GM21390 (cell line): Measurements from ENCODE around the gene KCTD5.
"Not testable (repeated sequence)": the region's sequence is repeated elsewhere in the genome, so short reads cannot be mapped to it uniquely, and the experiment has no call there.

Experiments used
- ATAC-seq: cut with Tn5 transposase; IDR thresholded peaks from one replicate; pipeline ENCODE4 v1.9.1; 2021; ENCODE audit not compliant: unreplicated experiment

KCTD5 gene

DNA sequence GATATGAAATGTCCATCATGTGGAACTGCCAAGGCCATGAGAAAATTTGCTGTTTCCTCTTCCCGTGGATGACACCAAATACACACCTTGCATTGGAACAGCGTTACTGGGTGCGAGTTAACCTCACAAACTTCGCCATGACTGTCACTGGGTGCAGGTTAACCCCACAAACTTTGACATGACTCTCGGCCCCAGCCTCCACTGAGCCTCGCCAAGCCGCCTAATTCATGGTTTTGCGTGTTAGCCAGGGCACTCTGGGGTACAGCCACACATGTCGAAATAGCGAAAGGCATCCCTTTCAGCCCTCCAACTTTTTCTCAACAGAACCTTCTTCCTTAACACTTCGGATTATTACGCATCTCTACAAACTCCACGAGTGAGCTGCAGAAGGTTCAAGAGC lies 10.6 kb upstream of the KCTD5 start:
- no peak for ATAC-seq

DNA sequence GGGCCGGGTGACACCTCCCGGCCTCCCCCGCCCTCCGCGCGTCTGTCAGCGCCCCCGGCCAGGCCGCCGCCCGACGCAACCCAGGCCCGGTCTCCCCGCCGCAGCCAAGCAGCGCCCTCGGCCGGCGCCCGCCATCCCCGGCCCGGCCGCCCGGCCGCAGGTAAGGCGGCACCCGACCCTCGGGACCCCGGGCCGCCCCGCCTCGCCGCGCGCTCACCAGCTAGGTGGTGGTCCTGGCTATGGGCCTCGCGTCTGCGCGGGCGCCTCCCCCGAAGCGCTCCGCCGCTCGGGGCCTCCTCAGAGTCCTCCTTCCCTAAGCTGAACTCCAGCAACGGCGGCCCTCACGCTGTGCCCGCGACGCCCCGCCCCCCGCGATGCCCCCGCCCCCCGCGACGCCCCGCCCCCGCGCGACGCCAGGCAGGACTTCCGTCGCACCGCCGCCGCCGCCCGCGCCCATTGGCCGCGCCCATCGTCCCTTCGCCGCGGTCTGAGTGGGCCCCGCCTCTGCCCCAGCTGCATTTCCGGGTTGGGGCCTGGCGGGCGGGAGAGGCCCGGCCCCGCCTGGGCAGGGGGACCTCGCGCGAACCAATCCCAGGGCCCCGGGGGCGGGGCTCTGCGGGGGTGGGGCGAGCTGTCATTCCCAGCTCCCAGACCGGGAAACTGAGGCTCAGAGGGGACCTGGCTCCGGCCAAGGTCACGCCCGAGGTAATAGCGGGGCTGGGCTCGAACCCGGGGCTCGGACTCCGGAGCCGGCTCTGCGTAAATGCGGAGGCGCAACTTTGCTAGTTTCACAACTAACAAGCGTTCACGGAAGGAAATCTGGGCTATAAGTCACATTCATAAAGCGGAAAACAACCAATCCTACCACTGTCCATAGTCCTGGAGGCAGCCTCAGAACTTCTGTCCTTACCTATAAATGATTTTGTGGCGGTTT lies 9.0 kb upstream of the KCTD5 start:
- ATAC-seq, result peak; percentile 84

DNA sequence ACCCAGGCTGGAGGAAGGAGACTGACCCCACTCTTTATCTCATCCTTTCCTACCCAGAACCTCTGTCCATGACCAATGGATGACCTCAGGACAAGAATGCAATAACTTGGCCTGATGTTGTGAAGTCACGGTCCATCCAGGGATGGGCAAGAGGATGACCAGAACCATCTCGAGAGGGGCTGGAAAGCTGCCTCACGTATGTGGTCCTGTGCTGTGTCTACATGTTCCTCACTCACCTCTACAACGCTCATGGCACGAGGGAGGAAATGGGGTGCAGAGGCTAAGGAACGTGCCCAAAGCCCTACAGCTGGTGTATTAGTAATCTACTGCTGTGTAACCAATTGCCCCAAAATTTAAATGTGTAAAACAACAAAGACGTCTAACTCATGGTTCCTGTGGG lies 7.3 kb upstream of the KCTD5 start:
- no peak for ATAC-seq

DNA sequence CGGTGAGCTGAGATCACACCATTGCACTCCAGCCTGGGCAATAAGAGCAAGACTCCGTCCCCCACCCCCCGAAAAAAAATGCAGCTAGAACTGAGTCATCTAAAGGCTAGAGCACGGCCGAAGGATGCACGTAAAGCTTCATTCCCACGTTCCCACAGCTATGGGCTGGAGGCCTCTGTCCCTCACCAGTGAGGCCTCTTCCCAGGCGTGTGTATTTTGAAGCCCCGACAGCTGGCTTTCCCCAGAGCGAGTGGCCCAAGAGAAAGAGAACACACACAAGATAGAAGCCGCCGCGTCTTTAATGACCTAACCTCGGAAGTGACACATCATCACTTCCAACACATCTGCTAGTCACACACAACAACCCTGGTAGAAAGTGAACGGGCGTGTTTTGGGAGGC lies 6.6 kb upstream of the KCTD5 start:
- no peak for ATAC-seq

DNA sequence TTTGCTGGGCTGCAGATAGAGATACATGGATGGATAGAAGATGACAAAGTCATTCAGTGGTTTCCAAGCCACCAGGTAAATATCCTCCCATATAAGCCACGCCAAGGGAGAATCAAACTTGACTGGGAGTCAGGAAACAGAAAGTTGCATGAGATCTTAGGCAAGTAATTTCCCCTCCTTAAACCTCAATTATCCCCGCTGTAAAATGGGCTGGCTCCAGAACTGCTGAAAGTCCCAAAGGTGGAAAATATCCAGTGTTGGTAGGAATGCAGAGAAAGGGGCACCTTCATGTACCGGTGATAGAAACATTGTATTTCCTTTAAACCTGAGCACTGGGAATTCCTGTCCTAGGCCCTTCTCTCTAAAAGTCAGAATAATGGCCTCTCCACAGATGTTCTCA lies 5.4 kb upstream of the KCTD5 start:
- ATAC-seq, result not testable (repeated sequence)

DNA sequence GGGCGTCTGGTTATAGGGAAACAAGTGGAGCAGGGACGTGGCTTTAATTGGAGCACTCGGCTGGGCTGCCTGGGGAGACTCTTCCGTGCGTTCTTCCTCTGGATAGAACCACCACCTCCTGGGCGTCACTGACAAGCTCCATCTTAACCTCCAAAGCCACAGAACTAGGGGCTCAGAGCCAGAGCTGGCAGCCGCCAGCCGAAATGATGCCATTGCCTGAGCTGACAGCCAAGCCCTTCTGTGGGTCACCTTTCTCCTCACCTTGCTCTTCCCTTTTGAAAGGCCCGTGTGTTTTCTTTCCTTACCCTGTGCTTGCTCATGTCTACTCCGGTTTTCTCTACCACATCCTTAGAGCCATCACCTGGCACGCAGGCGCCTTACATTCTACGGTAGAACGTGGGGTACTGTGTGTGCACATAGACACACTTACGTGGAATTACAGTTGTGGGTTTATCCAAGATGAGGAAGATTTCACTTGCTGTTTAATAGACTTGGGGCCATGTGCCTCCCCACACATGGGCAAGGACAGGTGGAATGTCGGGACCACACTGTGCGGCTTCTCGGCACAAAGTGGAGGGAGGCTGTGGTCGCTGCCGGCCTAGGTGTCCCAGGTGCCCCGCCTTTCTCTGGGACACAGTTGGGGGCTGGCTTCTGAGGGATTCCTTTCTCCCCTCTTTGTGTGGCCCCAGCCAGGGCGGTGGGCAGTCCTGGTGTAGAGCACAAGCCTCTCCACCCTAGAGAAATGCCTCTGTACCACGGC lies 3.9 kb upstream of the KCTD5 start:
- not testable (repeated sequence) for ATAC-seq

DNA sequence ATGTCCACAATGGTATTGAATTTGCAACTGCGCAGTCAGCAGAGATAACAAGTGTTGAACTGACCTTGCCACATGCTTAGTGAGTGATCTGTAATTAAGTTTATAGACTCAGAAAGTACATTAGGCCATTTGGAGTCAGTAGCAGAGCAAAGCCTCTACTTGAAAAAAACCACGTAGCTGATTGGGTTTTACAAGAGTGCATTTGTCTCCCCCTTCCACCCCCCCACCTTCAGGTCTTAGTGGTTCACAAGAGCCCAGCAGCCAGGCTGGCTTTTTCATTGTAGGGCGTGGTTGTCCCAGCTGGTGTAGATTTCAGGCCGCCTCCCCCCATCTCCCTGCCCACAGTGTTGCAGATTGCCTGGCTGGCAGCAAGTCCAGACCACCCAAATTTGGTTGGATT lies 2.4 kb upstream of the KCTD5 start:
- ATAC-seq, result not testable (repeated sequence)

DNA sequence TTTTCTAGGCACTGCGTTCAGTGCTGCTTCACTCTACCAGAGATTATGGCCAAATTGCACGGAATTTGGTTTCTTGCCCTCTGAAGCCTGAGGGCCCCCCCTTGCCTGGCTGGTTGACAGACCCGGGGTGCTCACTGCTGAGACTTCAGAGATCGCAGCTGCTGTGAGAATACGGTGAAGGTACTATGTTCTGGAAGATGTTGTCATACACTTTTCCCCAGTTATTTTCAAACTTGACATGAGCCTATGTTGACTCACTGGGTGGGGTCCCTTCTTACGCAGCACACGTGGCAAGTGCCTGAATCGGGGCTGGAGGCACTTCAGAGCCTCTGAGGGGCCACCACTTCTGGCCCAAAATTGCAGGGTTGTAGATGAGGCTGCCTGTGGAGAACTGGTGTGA lies 2.0 kb upstream of the KCTD5 start:
- not testable (repeated sequence) for ATAC-seq

DNA sequence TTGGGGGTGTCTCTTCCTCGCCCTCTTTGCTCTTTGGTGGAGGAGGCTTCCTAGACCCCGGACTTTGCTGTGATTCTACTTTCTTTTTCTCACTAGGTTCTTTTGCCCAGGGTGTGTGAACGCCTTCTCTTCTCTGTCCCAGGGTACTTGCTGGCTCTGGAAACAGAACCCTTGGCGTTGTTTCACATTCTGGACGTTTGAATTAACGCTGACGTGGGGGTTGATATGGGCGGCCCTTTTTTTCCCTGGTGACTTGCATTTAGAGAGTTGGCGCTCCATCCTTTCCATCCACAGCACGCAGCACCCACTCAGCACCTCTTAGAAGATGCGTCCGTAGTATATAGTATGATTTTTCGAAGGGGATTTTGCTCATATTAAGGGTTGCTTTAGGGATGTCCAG lies 718 bp downstream of the KCTD5 start:
- not testable (repeated sequence) for ATAC-seq

DNA sequence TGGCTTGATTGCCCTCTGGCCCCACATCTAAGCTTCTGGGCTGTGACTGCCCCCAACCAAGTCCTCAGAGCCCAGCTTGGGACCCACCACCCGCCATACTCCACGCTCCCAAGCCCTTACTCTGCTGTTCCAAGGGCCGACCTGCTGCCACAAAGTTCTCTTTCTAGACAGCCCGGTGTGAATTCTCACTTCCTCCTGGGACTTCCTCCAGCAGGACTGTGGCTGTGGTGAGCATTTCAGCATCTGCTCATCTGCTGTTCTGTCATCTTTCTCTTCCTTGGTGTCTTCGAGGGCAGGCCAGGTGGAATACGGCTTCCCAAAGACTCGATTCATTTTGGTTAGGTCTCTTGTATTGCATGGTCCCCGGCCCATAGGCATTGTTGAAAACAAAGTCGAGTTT lies 3.8 kb downstream of the KCTD5 start:
- peak; percentile 42 for ATAC-seq

DNA sequence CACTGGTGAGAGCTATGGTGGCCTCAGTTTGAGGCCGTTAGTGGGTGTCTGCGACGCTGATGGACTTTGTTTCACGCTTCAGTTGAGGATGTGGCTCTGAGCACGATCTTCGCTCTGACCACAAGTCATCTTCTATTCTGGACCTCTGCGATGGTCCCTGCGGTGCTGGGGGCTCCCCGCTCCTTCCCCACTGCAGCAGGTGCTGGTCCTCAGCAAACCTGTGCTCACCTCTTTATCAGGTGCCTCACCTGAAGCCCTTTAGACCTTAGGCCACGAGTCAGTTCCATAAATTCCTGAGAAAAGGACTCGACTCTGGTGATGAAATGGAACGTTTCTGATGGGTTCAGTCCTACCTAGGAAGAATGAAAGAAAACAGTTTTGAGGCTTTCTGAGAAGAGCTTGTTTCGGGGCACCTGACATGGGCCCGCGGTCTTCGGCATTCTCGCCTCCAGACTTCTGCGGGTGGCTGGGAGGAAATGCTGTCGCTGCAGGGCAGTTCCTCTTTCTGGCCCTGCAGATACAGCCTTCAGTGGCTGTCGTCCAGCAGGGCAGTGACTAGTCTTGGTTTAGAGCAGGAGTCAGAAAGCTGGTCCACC lies 4.7 kb downstream of the KCTD5 start:
- peak; percentile 55 for ATAC-seq

DNA sequence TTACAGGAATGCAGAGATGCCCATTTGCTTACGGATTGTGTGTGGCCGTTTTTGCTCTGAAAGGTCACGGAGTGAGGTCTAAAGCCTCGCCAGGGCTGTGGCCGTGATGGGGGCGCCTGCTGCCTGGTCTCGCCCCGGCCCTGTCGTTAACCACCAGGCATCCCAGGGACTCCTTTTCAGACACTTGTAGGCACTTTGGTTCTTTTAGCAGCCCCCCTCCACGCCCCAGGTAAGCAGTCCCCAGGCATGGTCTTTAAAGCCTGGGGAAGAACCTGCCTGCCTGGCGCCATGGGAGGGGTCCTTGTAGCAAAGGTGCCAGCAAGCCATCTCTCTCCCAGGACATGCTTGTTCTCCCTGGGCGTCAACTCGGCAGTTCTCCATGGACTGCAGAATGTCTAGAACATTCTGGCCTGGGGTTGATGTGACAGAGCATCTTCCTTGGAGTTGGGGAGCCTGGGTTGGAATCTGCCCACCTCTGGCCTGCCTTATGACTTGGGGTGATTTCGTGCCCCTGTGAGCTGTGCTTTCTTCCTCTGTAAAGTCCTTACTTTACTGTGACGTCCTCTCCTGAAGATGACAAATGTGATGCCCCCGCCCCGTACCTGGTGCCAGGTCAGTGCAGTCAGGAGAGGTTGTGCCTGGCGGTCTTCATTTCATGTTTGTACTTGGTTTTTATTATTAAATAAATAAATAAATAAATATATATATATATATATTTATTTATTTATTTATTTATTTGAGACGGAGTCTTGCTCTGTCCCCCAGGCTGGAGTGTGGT lies 5.4 kb downstream of the KCTD5 start:
- no peak for ATAC-seq

DNA sequence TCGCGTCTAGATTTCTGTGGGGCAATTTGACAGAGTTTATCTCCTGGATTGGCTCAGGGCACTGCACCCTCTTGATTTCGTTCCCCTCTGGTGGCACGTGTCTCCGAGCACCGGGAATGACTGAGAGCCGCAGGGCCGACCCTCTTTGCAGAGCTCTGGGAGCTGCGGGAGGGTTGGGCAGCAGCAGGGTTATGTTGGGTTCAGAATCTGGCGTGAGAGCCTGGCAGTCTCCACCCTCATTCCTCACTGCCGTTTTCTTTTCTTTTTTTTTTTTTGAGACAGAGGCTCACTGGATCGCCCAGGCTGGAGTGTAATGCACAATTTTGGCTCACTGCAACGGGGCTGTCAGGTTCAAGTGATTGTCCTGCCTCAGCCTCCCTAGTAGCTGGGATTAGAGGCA lies 7.1 kb downstream of the KCTD5 start:
- ATAC-seq, result not testable (repeated sequence)

DNA sequence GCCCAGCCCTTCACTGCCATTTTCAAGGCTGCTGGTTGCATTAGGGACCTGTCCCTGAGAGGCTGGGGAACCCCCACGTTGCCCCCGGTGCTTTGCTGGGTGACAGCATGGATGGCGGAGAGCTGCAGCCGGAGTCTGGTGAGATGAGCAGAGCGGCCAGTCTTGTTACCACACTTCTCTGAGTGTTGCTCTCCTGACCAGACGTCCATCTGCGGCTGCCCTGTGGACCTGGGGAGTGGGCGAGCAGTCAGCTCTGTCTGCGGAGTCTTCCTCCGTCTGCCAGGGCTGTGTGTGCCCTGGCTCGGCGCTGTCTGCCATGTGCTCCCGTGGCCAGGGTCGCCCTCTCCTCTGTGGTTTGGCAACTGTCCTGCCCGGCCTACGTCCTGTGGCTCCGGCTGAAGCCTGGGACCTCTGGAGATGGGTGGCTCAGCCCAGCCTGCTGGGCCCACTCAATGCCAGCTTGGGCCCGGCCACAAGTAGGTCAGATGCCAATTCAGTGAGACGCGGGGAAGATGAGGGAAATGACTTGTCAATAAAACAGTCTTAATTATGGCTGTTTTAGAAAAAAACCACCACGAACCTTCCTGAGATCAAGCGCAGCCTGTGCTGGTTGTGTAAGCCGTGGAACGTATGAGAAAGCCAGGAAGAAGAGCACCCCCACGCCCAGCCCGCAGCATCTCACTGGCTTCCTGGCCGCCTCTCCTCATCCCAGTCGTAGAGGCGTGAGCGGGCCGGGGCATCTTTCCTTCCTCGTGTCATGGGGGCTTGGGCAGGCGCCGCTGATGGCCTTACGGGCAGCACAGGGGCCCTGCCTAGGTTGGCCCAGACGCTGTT lies 7.9 kb downstream of the KCTD5 start:
- no peak for ATAC-seq

DNA sequence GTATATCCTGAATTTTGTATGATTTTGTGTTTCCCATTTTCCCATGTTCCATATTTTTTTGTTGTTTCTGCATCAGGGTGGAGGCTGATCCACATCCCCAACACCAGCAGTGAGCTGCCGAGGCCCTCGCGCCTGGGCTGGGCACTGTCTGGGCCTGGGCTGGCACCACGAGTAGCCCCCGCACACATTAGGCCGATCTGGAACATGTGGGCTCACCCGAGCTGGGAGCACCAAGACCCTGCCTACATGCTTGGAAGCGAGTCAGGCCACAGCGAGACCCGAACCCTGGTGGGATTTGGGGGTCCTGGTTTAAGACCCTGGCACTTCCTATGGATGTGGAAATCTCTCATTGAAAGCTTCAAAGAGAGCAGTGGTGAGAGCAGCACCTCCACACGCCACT lies 8.5 kb downstream of the KCTD5 start:
- ATAC-seq, result no peak

DNA sequence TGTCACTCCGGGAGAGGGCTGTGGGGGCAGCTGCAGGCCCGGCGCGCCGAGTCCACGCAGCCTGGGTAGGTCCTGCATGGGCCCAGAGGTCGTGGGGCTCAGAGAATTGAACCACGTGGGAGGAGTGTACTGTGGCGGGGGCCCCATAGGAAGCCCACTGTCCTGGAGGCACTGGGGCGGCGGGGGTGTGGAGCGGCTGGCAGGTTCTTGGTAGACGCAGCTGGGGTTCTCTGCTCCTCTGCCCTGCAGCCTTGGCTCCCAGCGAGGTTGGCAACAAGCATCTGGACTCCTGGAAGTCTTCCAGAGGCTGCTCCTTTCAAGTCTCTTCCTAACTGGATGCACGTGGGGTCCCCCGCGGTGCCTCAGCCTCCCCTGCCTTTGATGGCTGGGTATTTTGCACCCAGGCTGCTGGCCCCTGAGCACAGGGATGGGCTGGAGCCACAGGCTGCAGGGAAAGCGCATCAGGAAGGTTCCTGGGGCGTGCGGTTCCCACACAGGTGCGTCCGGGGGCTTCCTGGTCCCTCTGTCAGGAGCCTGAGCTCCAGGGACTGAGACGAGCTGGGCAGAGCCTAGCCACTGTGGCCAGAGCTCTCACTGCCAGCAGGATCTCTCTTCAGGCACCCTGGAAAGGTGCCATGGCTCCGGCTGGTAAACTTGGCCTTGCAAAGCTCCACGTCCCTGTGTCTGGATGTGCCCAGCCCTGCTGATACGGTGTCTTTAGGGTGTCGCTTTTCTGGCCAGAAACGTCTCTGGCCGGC lies 9.3 kb downstream of the KCTD5 start:
- ATAC-seq, result no peak

DNA sequence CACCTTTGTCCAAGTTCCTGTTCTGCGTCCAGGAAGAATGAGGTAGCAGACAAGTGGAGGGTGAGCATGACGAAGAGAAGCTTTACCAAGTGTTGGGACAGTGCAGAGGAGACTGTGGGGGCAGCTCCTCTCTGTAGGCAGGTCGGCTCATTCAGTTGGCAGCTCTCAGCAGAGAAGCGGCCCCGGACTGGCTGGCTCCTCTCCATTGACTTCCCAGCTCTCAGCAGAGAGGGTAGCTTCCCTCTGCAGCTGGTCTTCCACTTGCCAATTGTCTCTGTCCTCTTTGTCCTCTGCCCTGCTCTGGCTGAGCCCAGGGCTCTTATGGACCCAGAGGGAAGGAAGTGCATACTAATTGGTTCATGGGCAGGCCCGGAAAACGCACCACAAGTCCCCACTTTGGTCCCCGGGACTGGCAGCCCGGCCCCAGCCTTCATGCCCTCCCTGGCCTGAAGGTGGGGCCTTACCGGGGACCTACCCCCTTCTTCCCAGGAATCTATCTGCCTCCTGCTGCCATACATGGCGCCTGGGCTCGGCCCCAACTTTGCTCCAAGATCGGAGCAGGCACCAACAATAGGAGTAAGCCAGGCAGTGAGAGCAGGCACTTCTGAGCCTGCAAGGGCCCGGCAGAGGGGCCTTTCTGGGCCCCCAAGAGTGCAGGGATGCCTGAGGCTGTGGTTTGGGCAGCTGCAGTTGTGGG lies 10.1 kb downstream of the KCTD5 start:
- ATAC-seq, result no peak

DNA sequence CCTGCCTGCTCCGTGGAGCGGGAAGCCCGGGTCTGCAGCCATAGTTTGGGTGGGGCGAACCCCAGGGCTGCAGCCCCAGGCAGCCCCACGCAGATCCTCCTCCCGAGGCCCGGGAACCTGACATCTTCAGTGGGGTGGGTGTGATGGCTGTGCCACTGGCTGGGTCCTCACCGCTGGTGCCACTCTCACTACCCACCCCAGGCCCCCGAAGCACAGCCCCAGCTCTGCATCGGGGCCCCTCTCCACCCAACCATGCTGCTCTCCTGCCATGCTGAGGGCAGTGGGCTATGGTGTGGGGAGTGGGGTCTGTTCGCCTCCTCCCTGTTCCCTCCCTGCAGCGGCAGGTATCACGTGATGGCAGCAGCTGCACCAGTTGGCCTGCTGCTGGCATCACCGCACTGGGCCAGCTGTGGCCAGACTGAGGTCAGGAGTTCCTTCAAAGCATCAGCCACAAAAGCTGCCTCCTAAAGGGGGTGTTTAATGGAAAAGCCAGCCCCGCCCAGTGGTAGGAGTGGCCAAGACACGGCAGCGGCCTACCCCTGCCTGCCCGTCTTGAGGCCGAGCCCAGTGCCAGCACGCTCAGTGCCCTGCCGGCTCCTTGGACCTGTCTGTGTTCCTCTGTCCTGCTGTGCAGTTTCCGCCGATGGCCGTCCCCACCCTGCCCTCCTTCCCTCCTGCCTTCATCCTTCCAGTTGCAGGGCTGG lies 10.8 kb downstream of the KCTD5 start:
- ATAC-seq, result no peak
